GM21619 (cell line): ENCODE results near the gene APOBEC3A.
"Not testable (repeated sequence)": the region's sequence is repeated elsewhere in the genome, so short reads cannot be mapped to it uniquely, and the experiment has no call there.

Source experiments
- ATAC-seq: cut with Tn5 transposase; IDR thresholded peaks from one replicate; pipeline ENCODE4 v1.9.1; 2021; ENCODE audit not compliant: unreplicated experiment

The APOBEC3A gene

DNA sequence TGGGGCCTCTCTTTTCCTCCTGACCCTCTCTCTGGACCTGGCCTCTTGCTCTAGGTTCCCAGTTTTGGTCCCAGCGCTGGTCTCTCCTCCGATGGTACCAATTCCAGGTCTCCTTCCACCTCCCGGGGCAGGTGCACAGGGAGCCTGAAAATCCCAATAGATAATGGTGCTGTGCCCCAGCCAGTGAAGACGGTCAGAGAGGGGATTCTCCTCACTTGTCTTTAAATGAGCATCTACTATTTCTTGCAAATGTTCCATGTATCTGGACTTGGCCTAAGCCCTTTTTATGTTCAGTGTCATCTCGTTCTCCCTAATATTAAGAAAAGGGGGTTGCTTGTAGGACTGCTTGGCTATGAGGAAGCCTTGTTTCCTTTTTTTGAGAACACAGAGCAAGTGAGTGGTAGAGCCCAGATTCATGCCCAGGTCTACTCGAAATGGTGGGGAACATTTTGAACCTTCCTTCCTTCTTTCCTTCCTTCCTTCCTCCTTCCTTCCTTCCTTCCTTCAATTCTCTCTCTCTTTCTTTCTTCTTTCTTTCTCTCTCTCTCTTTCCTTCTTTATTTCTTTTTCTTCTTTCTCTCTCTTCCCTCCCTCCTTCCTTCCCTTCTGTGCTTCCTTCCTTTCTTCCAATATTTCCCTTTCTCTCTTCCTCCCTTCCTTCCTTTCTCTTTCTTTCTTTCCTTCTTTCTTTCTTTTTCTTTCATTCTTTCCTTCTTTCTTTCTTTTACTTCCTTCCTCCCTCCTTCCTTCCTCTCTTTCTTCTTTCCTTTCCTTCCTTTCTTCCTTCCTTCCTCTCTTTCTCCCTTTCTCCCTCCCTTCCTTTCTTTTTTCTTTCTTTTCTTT, 620 bp downstream of the APOBEC3A start:
- ATAC-seq, result no peak

DNA sequence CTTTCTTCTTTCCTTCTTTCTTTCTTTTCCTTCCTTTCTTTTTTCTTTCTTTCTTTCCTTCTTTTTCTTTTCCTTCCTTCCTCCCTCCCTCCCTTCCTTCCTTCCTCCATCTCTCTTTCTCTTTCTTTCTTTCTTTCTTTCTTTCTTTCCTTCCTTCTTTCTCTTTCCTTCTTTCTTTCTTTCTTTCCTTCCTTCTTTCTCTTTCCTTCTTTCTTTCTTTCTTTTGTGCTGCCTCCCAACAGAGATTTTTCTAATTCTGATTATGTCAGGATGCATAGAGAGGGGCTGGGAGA, 1.2 kb downstream of the APOBEC3A start:
- not testable (repeated sequence) for ATAC-seq

DNA sequence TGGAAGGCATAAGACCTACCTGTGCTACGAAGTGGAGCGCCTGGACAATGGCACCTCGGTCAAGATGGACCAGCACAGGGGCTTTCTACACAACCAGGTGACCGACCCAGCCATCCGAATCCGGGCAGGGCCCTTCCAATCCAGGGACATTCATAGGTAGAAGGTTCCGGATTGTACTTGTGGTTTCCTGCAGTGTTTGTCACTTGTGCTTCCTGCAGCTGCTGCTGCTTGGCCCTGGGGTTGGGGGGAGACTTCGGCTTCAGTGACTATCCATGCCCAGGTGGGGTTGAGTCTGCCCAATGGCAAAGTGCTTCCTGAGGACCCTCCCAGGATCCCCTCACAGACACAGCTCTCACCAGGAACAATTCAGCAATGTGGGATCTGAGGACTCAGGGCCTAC, 2.2 kb downstream of the APOBEC3A start:
- ATAC-seq, result no peak

DNA sequence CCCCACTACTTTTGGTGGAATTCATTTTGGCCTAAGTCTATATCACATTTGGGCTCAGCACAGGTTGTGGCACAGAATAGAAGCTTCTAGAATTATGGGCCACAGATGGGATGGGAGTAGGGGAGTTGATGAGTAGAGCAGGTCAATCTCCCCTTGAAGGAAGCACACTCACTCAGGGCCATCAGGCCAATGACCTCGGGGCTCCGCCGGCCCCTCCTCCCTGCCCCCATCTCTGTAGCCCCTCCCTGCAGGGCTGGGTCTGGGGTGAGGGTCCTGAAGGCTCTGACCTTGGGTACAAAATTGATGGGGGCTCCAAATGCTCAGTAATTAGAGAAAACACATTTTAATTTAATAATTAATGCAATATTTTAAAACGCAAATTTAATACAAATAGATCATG, 3.3 kb downstream of the APOBEC3A start:
- not testable (repeated sequence) for ATAC-seq

DNA sequence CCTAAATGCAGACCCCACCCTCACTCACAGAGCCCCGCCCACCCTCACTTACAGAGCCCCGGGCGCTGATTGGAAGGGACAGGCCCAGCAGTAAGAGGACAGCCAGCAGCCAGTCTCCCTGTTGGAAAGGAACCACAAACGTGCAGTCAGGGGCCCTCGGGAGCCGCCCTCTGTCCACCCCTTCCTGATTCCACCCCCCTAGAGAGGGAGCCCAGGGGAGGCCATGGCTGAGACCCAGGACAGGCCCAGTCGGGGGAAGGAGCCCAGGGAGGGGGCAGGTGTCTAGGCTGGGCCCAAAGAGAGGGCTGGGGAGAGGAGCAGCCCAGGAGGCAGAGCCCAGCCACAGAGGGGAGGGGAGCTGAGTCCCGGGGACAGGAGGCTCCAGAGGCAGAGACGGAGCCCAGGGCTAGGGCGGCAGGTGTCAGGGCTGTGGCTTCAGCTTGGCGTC, 5.9 kb downstream of the APOBEC3A start:
- not testable (repeated sequence) for ATAC-seq

DNA sequence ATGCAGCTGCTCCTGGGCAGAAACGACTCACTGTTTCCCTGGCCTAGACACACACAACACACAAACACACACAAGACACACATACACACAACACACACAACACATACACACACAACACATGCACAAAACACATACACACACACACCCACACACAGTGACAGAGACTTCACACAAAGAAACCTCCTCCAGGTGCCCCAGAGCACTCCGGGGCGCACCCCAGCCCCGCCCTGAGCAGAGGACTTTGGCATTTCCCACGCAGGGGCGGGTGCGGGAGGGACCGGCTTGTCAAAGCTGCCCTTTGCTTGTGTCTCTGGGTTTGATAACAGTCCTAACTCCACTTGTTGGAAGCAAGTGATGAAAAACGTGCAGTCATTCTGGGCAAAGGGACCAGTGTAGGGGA, 6.5 kb downstream of the APOBEC3A start:
- no peak for ATAC-seq

DNA sequence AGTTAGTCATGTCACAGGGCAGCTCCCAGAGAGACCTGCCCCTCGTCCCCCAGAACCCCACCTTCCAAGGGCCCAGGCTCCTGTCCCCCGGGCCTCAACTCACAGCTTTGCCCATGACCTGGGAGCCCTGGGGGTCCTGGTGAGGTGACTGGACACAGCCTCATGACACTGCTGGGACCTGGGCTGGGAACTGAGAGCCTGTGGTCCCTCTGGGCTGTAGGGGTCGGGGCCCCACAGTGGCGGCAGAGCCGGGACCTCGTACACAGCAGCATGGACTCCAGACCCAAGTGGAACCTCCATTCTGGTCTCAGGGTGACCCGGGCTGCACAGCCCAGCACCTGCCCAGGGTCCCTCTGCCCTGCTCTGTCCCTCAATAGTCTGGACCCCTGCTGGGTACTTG, 6.9 kb downstream of the APOBEC3A start:
- no peak for ATAC-seq

DNA sequence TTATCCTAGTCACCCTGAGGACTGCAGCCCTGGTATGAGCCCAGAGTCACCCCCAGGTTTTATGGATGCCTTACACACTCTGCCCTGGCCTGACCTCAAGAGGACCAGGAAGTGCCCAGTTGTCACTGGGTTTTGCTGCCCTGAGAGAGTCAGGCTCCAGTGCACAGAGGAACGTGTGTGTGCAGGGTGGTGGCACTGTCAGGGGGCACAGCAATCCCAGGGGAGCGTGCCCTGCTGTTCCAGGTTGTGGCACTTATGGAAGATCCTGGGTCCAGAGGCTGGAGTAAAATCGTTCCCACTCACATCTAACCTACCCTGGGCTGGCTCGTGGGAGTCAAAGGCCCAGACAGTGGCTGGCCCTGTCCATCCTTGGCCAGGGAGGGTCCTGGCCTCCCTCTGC, 7.6 kb downstream of the APOBEC3A start:
- no peak for ATAC-seq

GRCh38 chr22:38965614-38966379, 8.4 kb downstream of the APOBEC3A start:
- ATAC-seq, result no peak

DNA sequence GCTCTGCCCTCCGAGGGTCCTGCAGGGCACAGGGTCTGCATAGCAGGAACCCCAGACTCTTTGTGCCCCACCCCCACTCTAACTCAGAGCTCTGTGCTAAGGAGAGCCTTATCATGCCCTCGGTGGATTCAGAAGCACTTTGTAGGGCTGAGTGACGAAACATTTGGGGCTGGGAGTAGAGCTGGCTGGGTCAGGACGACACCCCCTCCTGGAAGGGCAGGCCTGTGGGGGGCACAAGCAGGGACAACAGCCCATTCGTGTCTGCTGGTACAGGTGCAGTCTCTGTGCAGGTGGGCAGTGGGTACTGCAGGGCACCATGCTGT, 8.9 kb downstream of the APOBEC3A start:
- ATAC-seq, result no peak

DNA sequence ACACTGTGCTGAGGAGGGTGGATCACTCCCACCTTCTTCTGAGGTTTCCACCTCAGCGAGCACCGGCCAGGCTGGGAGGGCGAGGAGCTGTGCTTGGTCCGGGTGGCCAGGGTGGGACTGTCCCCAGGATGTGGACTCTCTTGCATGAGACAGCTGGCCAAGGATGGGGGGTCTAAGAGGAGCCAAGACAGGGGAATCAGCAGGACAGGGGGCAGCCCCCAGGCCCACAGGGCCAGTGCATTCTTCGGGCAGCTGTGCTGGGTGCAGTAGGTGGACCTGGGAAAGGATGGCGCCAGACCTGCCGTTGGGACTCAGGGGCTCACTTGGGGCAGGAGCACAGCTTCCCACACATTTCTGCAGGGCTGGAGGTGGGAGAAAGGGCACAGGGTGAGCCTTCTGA, 9.5 kb downstream of the APOBEC3A start:
- no peak for ATAC-seq

DNA sequence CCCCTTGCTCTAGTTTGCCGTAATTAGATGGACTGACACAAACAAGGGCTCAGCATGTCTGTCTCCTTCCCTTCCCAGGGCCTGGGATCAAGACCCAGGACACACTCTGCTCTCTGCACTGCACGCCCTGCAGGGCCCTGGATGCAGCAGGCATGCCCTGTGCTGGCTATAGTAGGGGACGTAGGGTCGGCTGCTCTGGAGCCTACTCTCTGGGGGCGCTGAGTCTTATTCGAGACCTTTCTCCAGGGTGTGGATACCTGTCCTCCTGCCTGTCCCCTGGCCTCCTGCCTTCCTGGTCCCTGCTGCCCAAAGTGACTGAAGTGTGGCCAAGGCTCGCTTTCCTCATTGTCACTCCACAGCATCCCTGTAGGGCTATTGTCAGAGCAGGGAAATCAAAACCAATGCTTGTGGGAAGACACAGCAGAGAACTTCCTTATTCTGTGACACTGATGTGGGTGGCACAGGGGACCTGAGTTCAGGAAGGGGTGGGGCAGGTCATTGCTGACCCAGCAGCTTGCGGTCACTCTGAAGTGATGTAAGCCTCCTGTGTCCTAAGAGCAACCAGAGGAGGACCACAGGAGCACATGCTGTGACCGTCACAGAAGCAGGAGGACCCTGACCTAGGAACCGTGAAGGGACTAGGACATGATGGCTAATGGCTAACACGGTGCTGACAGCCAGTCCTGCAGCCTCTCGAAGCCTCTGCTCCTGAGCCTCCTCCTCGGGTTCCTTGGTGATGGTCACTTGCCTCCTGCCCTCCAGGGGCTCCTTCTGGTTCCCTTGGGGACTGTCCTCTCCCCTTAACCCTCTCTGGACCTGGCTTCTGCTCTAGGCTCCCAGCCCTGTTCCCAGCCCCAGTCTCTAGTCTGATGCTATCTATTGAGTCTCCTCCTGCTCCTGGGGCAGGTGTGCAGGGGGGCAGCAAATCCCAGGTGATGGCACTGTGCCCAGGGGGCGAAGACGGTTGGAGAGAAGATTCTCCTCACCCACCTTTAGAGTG, 10.3 kb downstream of the APOBEC3A start:
- ATAC-seq, result no peak

DNA sequence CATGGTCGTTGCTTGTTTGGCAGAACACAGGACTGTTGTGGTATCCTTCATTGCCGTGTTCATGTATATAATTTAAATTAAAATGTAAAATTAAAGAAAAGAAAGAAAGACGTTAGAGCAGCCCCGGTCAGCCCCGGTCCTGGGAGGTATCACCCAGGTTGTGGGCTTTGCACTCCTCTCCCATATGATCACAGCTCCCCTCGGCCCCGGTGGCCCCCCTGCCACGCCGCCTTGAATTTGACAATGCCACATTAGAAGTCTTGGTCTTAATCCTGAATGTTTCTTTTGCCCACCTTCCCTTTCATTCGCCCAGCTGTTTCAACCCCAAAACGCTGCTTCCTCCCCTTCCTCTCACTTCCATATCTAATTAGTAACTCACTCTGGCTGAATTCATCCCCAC, 11.4 kb downstream of the APOBEC3A start:
- ATAC-seq, result no peak

- ATAC-seq, result no peak
Observed at GRCh38 chr22:38970551-38970950, 13.1 kb downstream of the APOBEC3A start.

DNA sequence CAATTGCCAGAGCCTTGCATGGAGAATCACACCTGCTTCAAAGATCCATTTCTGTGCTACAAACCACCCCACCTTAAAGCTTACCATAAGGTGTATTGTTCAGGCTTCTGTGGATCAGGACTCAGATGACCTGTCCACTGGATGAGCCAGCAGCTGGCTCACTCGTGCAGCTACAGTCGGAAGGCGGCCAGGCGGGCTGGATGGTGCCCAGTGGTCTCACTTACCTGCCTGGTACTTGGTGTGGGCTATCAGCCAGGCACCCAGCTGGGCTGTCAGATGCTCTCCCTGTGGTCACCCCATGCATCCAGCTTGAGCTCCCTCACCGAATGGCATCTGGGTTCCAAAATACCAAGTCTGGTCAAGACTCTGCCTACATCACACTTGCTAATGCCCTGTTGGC, 13.8 kb downstream of the APOBEC3A start:
- no peak for ATAC-seq

- no peak for ATAC-seq
Observed at GRCh38 chr22:38971791-38972190, 14.4 kb downstream of the APOBEC3A start.

DNA sequence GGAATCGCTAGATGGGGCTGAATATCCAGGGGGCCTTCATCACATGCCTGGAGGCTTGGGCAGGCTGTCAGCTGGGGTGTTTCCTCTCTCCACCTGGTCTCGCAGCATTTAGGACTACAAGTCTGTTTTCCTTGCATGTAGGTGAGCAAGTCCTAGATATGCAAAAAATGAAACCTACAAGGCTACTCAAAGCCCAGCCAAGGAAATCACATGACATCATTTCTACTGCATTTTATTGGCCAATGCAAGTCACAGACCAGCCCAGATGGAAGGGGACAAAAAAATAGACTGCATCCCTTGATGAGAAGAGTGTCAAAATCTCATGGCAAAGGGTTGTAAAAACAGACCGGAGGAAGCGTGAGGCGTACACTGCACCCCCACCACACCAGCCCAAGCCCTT, 15.1 kb downstream of the APOBEC3A start:
- ATAC-seq, result no peak

GRCh38 chr22:38973289-38974169, 16.1 kb downstream of the APOBEC3A start:
- no peak for ATAC-seq

DNA sequence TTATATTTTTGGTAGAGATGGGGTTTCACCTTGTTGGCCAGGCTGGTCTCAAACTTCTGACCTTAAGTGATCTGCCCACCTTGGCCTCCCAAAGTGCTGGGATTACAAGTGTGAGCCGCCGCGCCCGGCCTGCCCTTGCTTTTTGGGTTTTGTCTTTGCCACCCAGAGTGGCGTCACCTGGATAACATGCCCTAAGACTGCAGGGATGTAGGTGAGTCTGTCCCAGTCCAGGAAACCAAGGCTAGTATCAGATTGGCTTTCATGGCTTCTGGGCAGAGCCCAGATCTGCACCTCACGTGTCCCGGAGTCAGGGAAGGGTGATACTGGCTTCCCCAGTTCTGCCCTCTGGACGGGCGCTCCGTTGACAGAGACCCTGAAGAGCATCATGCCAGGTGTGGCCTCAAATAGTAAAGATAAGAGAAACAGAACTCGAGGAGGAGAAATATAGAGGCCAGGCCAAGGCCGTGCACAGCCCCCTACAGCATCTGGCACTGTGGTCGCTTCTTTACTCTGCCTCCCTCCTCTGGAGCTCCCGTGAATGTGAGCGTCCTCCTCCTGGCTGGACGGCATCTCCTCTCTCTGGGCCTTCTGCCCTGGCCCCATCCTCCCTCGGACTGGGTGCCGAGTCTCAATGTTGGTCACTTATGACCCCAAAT, 16.9 kb downstream of the APOBEC3A start:
- no peak for ATAC-seq

DNA sequence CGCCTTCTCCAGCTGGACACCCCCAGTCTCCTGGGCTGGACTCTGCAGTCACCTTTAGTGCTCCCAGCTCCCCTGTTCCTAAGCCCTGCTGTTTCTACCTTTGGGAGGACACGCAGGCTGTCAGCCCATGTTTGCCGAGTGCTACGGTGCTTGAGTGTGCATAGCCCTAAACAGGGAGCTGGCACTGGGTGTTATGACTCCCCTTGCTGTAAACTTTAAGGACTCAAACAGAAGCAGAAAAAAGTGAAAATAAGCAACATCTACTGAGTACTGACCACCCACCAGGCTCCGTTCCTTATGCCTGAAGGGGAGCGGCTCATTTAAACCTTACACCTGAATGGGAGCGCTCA, 17.4 kb downstream of the APOBEC3A start:
- ATAC-seq, result no peak
